SU-DHL-6 (cell line): ENCODE measurements around the gene EYS.

Experiments used
- CTCF ChIP-seq: fragments of 200-600 bp; sonication (generic); IDR thresholded peaks from one replicate; pipeline ENCODE4 v1.5.1; 2017; ENCODE audit warnings: antibody characterized with exemption, mild to moderate bottlenecking, low read length, moderate library complexity; ENCODE audit not compliant: insufficient read depth, poor library complexity, severe bottlenecking
- EZH2phosphoT487 ChIP-seq: fragments of 200-600 bp; sonication (generic), shearing (Covaris generic); conservative IDR thresholded peaks from 2 replicates; pipeline ENCODE4 v1.6.1; 2018; ENCODE audit warnings: mild to moderate bottlenecking, antibody characterized with exemption, low read length, moderate library complexity, mixed read lengths

GRCh38 chr6:65569505-65569904 lies 137.5 kb downstream of the EYS start:
- TF ChIP-seq CTCF (no peak), EZH2phosphoT487 (no peak)
